Measurements from ENCODE around the gene TSPEAR.

- TF ChIP-seq POLR2A (IDR thresholded peaks at IDR 0.05; ENCODE audit: low read depth, low read length) = no peak
- TF ChIP-seq TAF1 (IDR thresholded peaks at IDR 0.05; ENCODE audit: low read depth, low read length) = no peak
Measured at GRCh38 chr21:44590311-44590721, 121.1 kb downstream of the TSPEAR start.
